K562 (cell line): Measurements from ENCODE around the gene SLC20A1. TPM values are rescaled to one million over a fixed set of nuclear protein-coding genes. Genes with fewer than 3 reads are reported as not detected.

ENCODE experiments used
- DDX20 ChIP-seq: fragments of 450-650 bp; IDR thresholded peaks from 2 replicates; pipeline ENCODE4 v1.6.1; 2016; ENCODE audit warnings: missing genetic modification characterization, low read depth, mild to moderate bottlenecking, missing compliant biosample characterization, moderate library complexity
- ETS1 ChIP-seq: conservative IDR thresholded peaks from 2 replicates; pipeline ENCODE4 v1.6.1; 2011; ENCODE audit warnings: low read depth, mild to moderate bottlenecking, low read length; ENCODE audit not compliant: control insufficient read depth
- KAT7 ChIP-seq: sonication (generic); formaldehyde crosslinking; IDR thresholded peaks from 2 replicates; pipeline ENCODE4 v1.8.0; 2022; ENCODE audit warnings: missing genetic modification reagents, mild to moderate bottlenecking, borderline replicate concordance
- KLF6 ChIP-seq: fragments of 250-450 bp; sonication (Bioruptor Pico); IDR thresholded peaks from 2 replicates; pipeline ENCODE4 v1.4.0; 2020; ENCODE audit warnings: mild to moderate bottlenecking, moderate library complexity, borderline replicate concordance
- NFIX ChIP-seq: fragments of 250-450 bp; sonication (Bioruptor Pico); IDR thresholded peaks from 2 replicates; pipeline ENCODE4 v1.4.0; 2020; ENCODE audit warnings: low read depth, mild to moderate bottlenecking, moderate library complexity
- NR2C2 ChIP-seq, 2 experiments: fragments of 200-800 bp in 1 of 2; sonication (Bioruptor generic) in 1 of 2; sonication (generic) in 1 of 2; formaldehyde crosslinking in 1 of 2; IDR thresholded peaks; 2 replicates each; pipeline versions ENCODE4 v1.6.1 to v1.8.0; 2016 to 2022; ENCODE audit warnings: mild to moderate bottlenecking in 1 of 2, missing compliant biosample characterization in 1 of 2, missing genetic modification characterization in 1 of 2, missing genetic modification reagents in 1 of 2
- PHTF2 ChIP-seq: fragments of 250-450 bp; sonication (Bioruptor Pico); IDR thresholded peaks from 2 replicates; pipeline ENCODE4 v1.5.0; 2021; ENCODE audit warnings: mild to moderate bottlenecking
- PTRF ChIP-seq: fragments of 450-650 bp; IDR thresholded peaks from 2 replicates; pipeline ENCODE4 v1.6.1; 2016; ENCODE audit warnings: mild to moderate bottlenecking, missing genetic modification characterization, missing compliant biosample characterization
- RAD21 ChIP-seq, 2 experiments: fragments of 250-450 bp in 1 of 2; fragments of 450-650 bp in 1 of 2; sonication (Bioruptor Pico) in 1 of 2; formaldehyde crosslinking in 1 of 2; IDR thresholded peaks in 1 of 2; conservative IDR thresholded peaks in 1 of 2; 2 replicates each; pipeline versions ENCODE4 v1.4.0 to v1.8.0; 2020 to 2022; ENCODE audit warnings: mild to moderate bottlenecking in 2 of 2, moderate library complexity in 1 of 2
- SAFB2 ChIP-seq: fragments of 200-400 bp; formaldehyde crosslinking; IDR thresholded peaks from 2 replicates; pipeline ENCODE4 v1.6.1; 2018; ENCODE audit warnings: borderline replicate concordance, low read length, low read depth, moderate library complexity; ENCODE audit not compliant: severe bottlenecking
- STAT5A ChIP-seq: IDR thresholded peaks from 2 replicates; pipeline ENCODE4 v1.6.1; 2012; ENCODE audit warnings: low read length, inconsistent platforms, borderline replicate concordance
- ZNF140 ChIP-seq: fragments of 250-450 bp; sonication (Bioruptor Pico); IDR thresholded peaks from 2 replicates; pipeline ENCODE4 v1.8.0; 2021; ENCODE audit warnings: moderate library complexity, mild to moderate bottlenecking, inconsistent platforms
- ZNF253 ChIP-seq: fragments of 250-450 bp; sonication (Bioruptor Pico); conservative IDR thresholded peaks from 2 replicates; pipeline ENCODE4 v1.6.1; 2021; ENCODE audit warnings: mild to moderate bottlenecking
- ZNF740 ChIP-seq, 3 experiments: fragments of 200-800 bp in 1 of 3; sonication (Bioruptor generic) in 1 of 3; sonication (generic) in 1 of 3; formaldehyde crosslinking in 1 of 3; IDR thresholded peaks; 2 replicates each; pipeline versions ENCODE4 v1.6.1 to v1.8.0; 2016 to 2022; ENCODE audit warnings: mild to moderate bottlenecking in 2 of 3, missing compliant biosample characterization in 2 of 3, missing genetic modification characterization in 2 of 3, missing genetic modification reagents in 1 of 3
- polyA plus RNA-seq, 8 experiments: library from polyadenylated mRNA; depleted of rRNA in 4 of 8; stranded (reverse) in 5 of 8; unstranded in 3 of 8; fragments of >200 nt; fragmentation: Nextera tagmentation in 2 of 8; fragmentation: Illumina TruSeq in 1 of 8; extraction: Ambion mirVana in 2 of 8; extraction: Trizol in 1 of 8; gene quantifications; 2 replicates each; pipeline versions ENCODE4 v1.2.1 to v1.2.3, GENCODE V29; 2011 to 2014; ENCODE audit warnings: inconsistent platforms in 1 of 8, missing spikeins in 1 of 8
- total RNA-seq, 7 experiments: library from RNA; depleted of rRNA in 6 of 7; stranded (reverse); fragments of >200 nt in 6 of 7; fragmentation: Illumina TruSeq in 2 of 7; extraction: Trizol in 2 of 7; gene quantifications; 2 replicates each; pipeline versions ENCODE4 v1.2.1 to v1.2.3, GENCODE V29; 2011 to 2021; ENCODE audit warnings: low replicate concordance in 1 of 7
- TF ChIP-seq, protein P1 (sequence below), 2 experiments: fragments of 450-650 bp in 1 of 2; sonication (generic) in 1 of 2; formaldehyde crosslinking in 1 of 2; IDR thresholded peaks; 2 replicates each; pipeline versions ENCODE4 v1.7.1 to v1.9.0; 2016 to 2022; ENCODE audit warnings: inconsistent platforms in 1 of 2, mild to moderate bottlenecking in 1 of 2, missing genetic modification reagents in 1 of 2

SLC20A1 gene
- total and polyA plus RNA-seq, 9 of the 15 experiments (the other 6 are each of a cell fraction or from before 2014, with no cell fraction given) = 53.8 to 150 (median 74.7) TPM

DNA sequence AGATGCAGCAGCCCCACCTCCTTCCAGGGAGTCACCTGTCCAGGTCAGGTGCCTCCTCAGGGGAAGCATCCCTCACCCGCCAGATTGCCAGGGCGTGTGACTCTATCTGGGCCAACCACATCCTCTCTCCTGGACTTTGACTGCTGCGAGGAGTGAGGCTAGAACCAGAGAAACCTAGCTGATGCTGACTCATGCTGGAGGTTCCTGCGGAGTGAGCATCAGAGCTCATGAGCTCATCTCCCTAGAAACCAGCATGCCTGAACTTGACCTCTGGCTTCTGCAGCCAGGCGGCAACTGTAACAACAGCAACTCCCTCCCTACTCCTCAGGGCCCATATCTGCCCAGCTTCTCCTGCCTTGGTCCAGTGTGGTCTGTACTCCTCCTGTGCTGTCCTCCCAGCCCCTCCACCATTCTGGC is 46.8 kb downstream of the SLC20A1 start (continued):
- TF ChIP-seq PTRF (tag) = no peak
- TF ChIP-seq ZNF740 (CRISPR knock-in tag; IDR thresholded peaks at IDR 0.05) = no peak
- TF ChIP-seq ZNF740 (tag; IDR thresholded peaks at IDR 0.05) = no peak
- TF ChIP-seq SAFB2 = no peak
- TF ChIP-seq ZNF140 (CRISPR knock-in tag) = no peak
- TF ChIP-seq PHTF2 (CRISPR knock-in tag) = no peak
- no peak for TF ChIP-seq DDX20 (tag)
- peak; percentile 52; the same call in 1 of the 2 replicates for TF ChIP-seq ETS1
- peak; percentile 91 for TF ChIP-seq NR2C2 (CRISPR knock-in tag; IDR thresholded peaks at IDR 0.05)
- peak; percentile 95 for TF ChIP-seq NR2C2 (tag; IDR thresholded peaks at IDR 0.05)
- no peak for TF ChIP-seq KAT7 (CRISPR knock-in tag)
- TF ChIP-seq STAT5A = no peak
- no peak for TF ChIP-seq NFIX (CRISPR knock-in tag)
- no peak for TF ChIP-seq KLF6
- TF ChIP-seq RAD21 (CRISPR knock-in tag; conservative IDR thresholded peaks at IDR 0.05 in 1 of 2, IDR thresholded peaks at IDR 0.05 in 1 of 2) = peak in 1 of 2 experiments; percentile 38; a peak in 2 of 4 replicates
- TF ChIP-seq ZNF253 = no peak
- TF ChIP-seq, protein P1, sequence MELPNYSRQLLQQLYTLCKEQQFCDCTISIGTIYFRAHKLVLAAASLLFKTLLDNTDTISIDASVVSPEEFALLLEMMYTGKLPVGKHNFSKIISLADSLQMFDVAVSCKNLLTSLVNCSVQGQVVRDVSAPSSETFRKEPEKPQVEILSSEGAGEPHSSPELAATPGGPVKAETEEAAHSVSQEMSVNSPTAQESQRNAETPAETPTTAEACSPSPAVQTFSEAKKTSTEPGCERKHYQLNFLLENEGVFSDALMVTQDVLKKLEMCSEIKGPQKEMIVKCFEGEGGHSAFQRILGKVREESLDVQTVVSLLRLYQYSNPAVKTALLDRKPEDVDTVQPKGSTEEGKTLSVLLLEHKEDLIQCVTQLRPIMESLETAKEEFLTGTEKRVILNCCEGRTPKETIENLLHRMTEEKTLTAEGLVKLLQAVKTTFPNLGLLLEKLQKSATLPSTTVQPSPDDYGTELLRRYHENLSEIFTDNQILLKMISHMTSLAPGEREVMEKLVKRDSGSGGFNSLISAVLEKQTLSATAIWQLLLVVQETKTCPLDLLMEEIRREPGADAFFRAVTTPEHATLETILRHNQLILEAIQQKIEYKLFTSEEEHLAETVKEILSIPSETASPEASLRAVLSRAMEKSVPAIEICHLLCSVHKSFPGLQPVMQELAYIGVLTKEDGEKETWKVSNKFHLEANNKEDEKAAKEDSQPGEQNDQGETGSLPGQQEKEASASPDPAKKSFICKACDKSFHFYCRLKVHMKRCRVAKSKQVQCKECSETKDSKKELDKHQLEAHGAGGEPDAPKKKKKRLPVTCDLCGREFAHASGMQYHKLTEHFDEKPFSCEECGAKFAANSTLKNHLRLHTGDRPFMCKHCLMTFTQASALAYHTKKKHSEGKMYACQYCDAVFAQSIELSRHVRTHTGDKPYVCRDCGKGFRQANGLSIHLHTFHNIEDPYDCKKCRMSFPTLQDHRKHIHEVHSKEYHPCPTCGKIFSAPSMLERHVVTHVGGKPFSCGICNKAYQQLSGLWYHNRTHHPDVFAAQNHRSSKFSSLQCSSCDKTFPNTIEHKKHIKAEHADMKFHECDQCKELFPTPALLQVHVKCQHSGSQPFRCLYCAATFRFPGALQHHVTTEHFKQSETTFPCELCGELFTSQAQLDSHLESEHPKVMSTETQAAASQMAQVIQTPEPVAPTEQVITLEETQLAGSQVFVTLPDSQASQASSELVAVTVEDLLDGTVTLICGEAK (IDR thresholded peaks at IDR 0.05) = no peak; the same call in 1 of the 2 replicates
- TF ChIP-seq, protein P1 (CRISPR knock-in tag; IDR thresholded peaks at IDR 0.05) = no peak
